KOPT-K1 (cell line): ENCODE measurements around the gene SLC39A11.

Experiments
- H3K27ac ChIP-seq: fragments of 200-600 bp; sonication (generic); 2 replicates; pipeline ENCODE4 v1.5.1; 2016; ENCODE audit warnings: antibody characterized with exemption, mild to moderate bottlenecking, low read depth, low read length; ENCODE audit not compliant: poor library complexity, severe bottlenecking
- H3K36me3 ChIP-seq: fragments of 200-600 bp; sonication (generic); 2 replicates; pipeline ENCODE4 v1.5.1; 2017; ENCODE audit warnings: antibody characterized with exemption, mild to moderate bottlenecking, low read length, moderate library complexity; ENCODE audit not compliant: insufficient read depth
- H3K9me3 ChIP-seq: fragments of 200-600 bp; sonication (generic); 2 replicates; pipeline ENCODE4 v1.5.1; 2017; ENCODE audit warnings: antibody characterized with exemption, low read length, mild to moderate bottlenecking; ENCODE audit not compliant: insufficient read depth, poor library complexity, severe bottlenecking

The SLC39A11 gene

DNA sequence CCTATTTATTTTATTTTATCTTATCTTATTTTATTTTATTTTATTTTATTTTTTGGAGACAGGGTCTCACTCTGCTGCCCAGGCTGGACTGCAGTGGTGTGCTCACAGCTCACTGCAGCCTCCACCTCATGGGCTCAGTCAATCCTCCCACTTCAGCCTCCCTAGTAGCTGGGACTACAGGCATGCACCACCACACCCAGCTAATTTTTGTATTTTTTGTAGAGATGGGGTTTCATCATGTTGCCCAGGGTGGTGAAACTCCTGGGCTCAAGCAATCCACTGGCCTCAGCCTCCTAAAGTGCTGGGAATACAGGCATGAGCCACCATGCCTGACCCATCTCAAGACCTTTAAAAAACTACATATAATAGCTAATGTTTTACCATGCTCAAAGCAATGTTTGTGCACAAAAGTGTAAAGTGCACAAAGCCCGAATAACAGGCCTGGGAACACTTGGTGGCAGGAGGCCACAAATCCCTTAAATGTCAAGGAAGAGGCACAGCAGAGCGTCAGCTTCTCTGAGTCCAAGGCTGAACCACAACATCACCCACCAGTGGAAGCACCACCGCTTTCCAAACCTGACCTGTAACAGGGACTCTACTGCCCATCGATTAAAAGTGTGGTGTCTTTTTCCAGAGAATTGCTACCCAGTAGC lies 30.6 kb upstream of the SLC39A11 start:
- no peaks in the 10 kb centered on the region for H3K36me3 ChIP-seq
- H3K27ac ChIP-seq: no peak overlapping the region
- H3K9me3 ChIP-seq: no peaks in the 10 kb centered on the region

DNA sequence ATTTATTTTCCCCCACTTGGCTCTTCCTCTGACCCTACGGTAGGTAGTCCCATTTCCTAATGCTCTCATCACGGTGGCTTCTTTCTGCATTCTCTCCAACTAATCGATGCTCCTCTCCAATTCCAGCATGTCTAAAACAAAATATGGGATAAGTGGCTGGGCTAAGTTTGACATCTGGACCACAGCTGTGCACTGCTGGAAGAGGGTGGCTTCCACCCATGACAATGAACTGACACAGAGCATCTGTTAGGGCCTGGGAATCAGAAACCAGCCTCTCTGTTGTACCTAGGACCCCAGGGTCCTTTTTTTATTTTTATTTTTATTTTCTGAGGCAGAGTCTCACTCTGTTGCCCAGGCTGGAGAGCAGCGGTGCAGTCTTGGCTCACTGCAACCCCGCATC lies 29.0 kb upstream of the SLC39A11 start:
- Histone ChIP-seq H3K36me3 (no peaks in the 10 kb centered on the region), H3K9me3 (no peaks in the 10 kb centered on the region), H3K27ac (no peak overlapping the region)

DNA sequence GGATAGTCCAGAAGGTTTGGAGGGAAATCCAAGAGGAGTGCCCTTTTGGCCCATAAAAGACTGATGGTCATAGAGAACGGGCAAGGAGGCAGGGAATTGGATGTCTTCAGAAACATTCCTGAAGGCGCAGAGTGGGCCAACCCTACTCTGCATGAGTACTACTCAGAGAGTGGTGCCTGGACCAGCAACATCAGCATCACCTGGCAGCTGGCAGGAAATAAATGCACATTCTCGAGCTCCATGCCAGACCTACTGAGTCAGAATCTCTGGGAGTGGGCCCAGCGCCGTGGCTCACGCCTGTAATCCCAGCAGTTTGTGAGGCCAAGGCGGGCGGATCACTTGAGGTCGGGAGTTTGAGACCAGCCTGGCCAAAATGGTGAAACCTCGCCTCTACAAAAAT lies 27.1 kb upstream of the SLC39A11 start:
- Histone ChIP-seq H3K36me3 (no peaks in the 10 kb centered on the region), H3K27ac (no peak overlapping the region)

DNA sequence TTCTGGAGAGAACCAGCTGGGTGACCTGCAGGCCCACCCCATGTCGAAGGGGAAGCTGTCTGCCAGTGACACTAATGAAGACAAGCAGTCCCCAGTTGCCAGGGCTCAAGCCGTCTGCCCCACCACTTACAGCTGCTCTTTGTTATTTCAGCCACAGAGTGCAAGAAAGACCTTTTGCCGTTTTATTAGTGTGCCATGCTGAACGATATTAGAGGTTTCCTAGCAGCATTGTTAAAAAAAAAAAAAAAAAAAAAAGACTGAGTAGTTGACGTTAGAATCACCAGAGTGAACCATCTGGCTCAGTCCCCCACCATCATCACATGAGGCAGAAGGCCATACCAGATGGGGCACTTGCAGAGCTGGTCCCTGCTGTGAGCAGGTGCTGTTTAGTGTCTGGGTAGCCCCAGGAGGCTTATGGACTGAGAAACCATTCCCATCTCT lies 26.5 kb upstream of the SLC39A11 start:
- Histone ChIP-seq H3K9me3 (no peaks in the 10 kb centered on the region), H3K36me3 (no peaks in the 10 kb centered on the region), H3K27ac (no peak overlapping the region)

More for the DNA sequence above, 27.1 kb upstream of the SLC39A11 start:
- no peaks in the 10 kb centered on the region for H3K9me3 ChIP-seq

DNA sequence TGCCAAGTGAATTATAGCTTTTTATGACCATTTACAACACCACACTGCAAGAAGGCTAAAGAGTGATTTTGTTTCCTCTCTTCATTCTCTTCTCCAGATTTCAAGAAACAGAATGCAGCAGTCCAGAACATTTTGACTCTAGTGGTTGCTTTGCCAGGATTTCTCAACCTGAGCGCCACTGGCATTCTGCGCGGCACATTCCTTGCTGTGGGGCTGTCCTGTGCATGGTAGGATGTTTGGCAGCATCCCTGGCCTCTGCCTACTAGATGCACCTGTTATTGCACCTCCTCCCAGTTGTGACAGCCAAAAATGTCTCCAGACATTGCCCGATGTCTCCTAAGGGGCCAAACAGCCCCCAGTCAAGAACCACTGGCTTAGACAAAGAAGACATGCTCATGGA lies 25.7 kb upstream of the SLC39A11 start:
- no peak overlapping the region for H3K27ac ChIP-seq
- H3K9me3 ChIP-seq: no peaks in the 10 kb centered on the region
- no peaks in the 10 kb centered on the region for H3K36me3 ChIP-seq

DNA sequence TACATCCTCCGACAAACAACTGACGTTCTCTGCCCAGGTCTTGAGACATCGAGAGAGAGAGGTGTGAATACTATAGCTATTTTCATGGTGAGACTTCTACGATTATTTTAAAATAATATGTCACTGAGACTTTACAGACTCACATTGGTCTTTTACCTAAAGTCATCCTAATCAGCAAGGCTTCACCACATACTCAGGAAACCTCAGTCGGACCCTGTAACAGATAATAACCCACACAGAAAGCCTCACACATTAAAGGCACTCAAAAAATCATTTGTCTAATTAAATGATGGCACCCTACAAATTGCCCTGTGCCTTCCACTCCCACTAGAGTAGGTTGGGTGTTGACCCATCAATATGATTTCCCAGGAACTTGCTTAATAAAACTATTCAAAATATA lies 19.8 kb upstream of the SLC39A11 start:
- no peaks in the 10 kb centered on the region for H3K9me3 ChIP-seq
- no peaks in the 10 kb centered on the region for H3K36me3 ChIP-seq
- no peak overlapping the region for H3K27ac ChIP-seq

DNA sequence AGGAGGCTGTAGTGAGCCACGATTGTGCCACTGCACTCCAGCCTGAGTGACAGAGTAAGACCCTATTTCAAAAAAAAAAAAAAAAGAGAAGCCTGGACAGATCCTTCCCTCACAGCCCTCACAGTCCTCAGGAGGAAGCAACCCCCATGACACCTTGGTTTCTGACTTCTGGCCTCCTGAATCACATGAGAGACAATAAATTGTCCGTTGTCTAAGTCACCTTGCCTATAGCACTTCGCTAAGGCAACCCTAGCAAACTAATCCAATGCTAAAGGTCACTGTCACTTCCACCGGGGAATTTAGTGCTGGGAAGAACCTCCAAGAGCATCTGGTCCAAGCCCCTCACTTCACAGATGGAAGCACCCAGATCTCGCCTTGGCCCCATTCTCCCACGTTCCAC lies 18.9 kb upstream of the SLC39A11 start:
- H3K9me3 ChIP-seq: no peaks in the 10 kb centered on the region
- no peaks in the 10 kb centered on the region for H3K36me3 ChIP-seq
- no peak overlapping the region for H3K27ac ChIP-seq

DNA sequence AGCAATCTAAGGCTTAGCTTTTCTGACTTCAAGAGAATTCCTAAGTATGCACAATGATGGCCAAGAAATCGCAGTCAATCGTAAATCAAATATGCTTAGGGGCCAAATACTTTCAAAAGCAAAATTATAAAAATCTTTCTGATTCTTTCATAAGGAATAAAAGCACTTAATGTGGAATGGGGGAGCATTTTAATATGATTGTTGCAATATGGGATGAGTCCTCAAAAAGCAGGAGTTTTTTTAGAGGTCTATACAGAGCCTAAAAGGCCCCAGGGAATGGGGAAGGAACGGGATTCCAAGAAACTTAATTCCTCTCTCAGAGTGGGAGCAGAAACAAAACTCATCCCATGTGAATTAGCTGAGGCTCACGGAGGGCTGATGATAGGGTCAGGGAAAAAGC lies 14.7 kb upstream of the SLC39A11 start:
- Histone ChIP-seq H3K9me3 (peaks cover 5% of the 10 kb centered on the region), H3K36me3 (no peaks in the 10 kb centered on the region), H3K27ac (no peak overlapping the region)

DNA sequence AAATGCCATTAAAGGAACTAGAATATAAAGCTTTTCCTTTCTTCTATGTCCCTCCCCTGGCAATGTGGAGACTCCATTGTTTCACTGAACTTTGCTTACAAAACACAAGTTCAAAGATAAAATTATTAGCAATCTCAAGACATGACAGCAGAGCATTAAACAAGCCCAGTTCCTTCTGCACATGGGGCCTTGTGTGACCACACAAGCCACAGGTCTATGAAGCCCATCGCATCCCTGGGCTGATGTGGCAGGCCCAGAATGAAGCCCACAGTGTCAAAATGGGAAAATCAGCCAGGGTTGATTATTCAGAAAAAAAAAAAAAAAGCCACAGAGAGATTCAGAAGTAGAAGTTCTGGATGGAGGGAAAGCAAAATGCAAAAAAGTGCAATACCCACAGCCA lies 12.9 kb upstream of the SLC39A11 start:
- no peak overlapping the region for H3K27ac ChIP-seq
- no peaks in the 10 kb centered on the region for H3K36me3 ChIP-seq
- H3K9me3 ChIP-seq: peaks cover 5% of the 10 kb centered on the region

DNA sequence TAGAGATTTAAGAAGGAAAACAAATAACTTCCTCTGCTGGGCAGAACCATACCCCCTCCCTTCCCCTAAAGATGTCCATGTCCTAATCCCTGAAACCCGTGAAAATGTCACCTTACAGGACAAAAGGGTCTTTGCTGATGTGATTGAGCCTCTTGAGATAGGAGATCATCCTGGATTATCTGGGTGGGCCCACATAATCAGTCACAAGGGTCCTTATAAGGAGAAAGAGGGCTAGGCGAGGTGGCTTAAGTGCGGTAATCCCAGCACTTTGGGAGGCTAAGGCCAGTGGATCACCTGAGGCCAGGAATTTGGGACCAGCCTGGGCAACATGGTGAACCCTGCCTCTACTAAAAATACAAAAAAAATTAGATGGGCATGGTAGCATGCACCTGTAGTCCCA lies 12.0 kb upstream of the SLC39A11 start:
- peaks cover 5% of the 10 kb centered on the region for H3K9me3 ChIP-seq
- no peak overlapping the region for H3K27ac ChIP-seq
- no peaks in the 10 kb centered on the region for H3K36me3 ChIP-seq

DNA sequence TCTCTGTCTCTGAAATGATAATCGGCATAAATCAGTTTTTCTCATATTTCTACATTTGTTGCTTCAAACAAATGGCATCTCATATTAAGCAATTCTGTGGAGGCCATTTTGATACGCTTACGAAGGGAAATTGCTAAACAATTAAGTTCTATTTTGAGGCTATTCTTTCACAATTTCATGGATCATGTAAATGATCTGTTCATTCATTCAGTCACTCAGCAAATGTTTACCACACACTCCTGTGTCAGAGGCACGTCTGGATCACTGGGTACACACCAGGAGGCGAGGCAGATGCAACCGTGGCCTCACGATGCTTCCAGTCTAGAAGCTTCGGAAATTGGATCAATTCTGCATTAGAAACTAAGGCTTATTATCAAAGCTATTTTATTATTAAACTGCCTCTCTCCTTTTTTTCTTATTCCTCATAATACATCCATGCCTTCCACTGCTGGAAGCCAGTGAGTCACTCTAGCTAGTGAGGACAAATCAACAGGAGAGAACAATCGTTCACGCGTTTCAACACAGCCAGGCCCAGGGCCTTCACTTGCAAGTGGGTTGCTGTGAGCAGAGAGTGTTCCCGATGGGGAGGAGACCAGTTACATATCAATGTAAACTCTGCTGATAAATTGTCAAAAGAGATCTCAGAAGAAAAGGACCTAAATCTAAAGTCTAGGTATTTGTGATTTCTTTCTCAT lies 11.3 kb upstream of the SLC39A11 start:
- Histone ChIP-seq H3K27ac (no peak overlapping the region), H3K36me3 (no peaks in the 10 kb centered on the region), H3K9me3 (peaks cover 5% of the 10 kb centered on the region)

DNA sequence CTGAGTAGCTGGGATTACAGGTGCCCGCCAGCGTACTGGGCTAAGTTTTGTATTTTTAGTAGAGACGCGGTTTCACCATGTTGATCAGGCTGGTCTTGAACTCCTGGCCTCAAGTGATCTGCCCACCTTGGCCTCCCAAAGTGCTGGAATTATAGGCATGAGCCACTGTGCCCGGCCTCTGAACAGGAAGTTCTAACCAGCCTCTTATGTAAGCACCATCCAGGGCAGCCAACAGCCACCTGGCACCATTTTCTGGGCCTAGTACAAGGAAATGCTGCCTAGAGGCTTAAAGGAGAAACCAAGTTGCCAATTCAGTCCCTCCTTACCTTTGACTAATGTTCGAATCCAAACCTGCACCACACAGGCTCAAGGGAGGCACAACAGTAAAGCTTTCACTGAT lies 8.5 kb upstream of the SLC39A11 start:
- Histone ChIP-seq H3K27ac (no peak overlapping the region), H3K9me3 (peaks cover 5% of the 10 kb centered on the region)

DNA sequence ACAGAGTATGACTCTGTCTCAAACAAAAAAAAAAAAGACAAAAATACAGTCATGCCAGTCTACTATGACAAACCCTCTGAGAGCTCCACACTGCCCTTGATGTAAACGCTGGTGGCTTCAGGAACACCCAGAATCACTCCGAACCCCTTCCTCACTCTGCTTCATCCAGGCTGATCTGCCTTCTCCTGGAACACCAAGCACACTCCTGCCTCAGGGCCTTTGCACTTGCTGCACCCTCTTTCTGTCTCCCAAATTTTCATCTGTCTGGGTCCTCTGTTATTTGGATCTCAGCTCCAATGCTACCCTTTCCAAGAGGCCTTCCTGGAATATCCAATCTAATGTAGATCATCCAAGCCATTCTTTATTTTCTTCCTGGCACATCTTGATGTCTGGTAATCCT lies 7.9 kb upstream of the SLC39A11 start:
- Histone ChIP-seq H3K36me3 (no peaks in the 10 kb centered on the region), H3K27ac (no peak overlapping the region)

More for the DNA sequence above, 8.5 kb upstream of the SLC39A11 start:
- no peaks in the 10 kb centered on the region for H3K36me3 ChIP-seq

DNA sequence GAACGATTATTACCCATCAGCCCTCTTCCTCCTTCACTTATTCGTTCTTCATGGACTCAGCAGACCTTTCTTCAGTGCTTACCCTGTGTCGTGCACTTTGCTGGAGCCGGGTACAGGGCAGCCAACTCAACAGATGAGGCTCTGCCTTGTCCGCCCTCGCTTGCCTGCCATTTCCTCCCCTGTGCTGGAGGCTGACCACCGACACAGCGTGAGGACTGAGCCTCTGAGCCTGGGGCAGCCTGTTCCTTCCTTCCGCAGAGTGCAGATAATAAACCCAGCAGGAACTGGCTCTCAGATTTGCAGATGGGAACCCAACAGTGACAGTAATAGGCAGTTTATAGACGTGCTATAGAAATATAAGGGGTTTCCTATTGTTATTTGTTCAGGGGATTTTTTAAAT lies 7.0 kb upstream of the SLC39A11 start:
- Histone ChIP-seq H3K36me3 (no peaks in the 10 kb centered on the region), H3K27ac (no peak overlapping the region), H3K9me3 (peaks cover 5% of the 10 kb centered on the region)

More for the DNA sequence above, 7.9 kb upstream of the SLC39A11 start:
- H3K9me3 ChIP-seq: peaks cover 5% of the 10 kb centered on the region

DNA sequence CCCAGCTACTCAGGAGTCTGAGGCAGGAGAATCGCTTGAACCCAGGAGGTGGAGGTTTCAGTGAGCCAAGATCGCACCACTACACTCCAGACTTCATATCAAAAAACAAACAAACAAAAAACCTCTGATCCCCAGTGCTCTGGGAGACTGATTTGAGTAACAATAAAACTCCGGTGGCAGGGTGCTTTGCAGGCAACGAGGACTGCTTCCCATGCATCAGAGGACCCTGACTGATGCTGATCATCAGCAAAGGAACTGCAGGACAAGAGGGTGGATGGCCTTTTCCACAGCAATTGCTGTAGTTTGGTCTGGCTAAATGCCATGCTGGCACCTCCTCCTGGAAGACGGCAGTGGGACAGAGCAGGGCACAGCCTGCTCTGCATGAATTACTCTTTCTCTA lies 6.4 kb upstream of the SLC39A11 start:
- no peaks in the 10 kb centered on the region for H3K36me3 ChIP-seq
- no peak overlapping the region for H3K27ac ChIP-seq
- H3K9me3 ChIP-seq: peaks cover 5% of the 10 kb centered on the region
